AG04450 (cell line): ENCODE data around the gene KIF26B. TPM values are rescaled to one million over a fixed set of nuclear protein-coding genes. Genes with fewer than 3 reads are reported as not detected.

ENCODE experiments used
- CTCF ChIA-PET: fragments of 300-600, 350-600 bp; formaldehyde crosslinking; extraction: SDS; loops from one replicate; lab custom pipeline; 2022; ENCODE audit warnings: antibody characterized with exemption, inconsistent platforms; lab: Charles Lee
- POLR2A ChIA-PET: fragments of 350-600 bp; formaldehyde crosslinking; extraction: SDS; loops from one replicate; lab custom pipeline; 2021; ENCODE audit warnings: antibody characterized with exemption, inconsistent platforms; lab: Yijun Ruan, JAX
- DNase-seq: peaks from one replicate; pipeline ENCODE4 v3.0.0-alpha.2; 2011; ENCODE audit warnings: low read depth, low spot score
- H3K27ac ChIP-seq: one replicate; pipeline ENCODE4 v1.5.1; 2012; ENCODE audit warnings: low read depth, low read length, control low read depth
- H3K27me3 ChIP-seq: one replicate; pipeline ENCODE4 v1.6.0; 2012; ENCODE audit warnings: low read length; ENCODE audit not compliant: control insufficient read depth, insufficient read depth
- H3K4me3 ChIP-seq: 2 replicates; pipeline ENCODE4 v1.5.1; 2011; ENCODE audit warnings: mild to moderate bottlenecking, low read depth, low read length, control low read depth
- H3K9me3 ChIP-seq: 2 replicates; pipeline ENCODE4 v1.5.1; 2012; ENCODE audit warnings: low read length; ENCODE audit not compliant: control insufficient read depth, insufficient read depth
- CTCF ChIP-seq: IDR thresholded peaks from 2 replicates; pipeline ENCODE4 v1.5.1; 2011; ENCODE audit warnings: low read depth, low read length, control low read depth, inconsistent platforms
- polyA plus RNA-seq: library from polyadenylated mRNA; depleted of rRNA; stranded (reverse); fragments of >200 nt; gene quantifications from 2 replicates; pipeline ENCODE4 v1.2.3, GENCODE V29; 2011

The KIF26B gene
- polyA plus RNA-seq, 1 experiment = 2.4 TPM

GRCh38 chr1:245715970-245716369 is 561.2 kb downstream of the KIF26B start:
- ChIA-PET CTCF (no interaction called here), POLR2A (interaction anchor here (0.8 to 1.0 kb wide), 2 partner anchors 48 to 107 kb away, joined by 3 to 4 read pairs; no protein-coding TSS in a partner anchor)
- Histone ChIP-seq H3K9me3 (no peaks in the 10 kb centered on the region; the same call in 1 of the 2 replicates), H3K27me3 (no peaks in the 10 kb centered on the region), H3K4me3 (no peak overlapping the region), H3K27ac (no peak overlapping the region)
- peak; percentile 48 for DNase-seq
- no peak for TF ChIP-seq CTCF

GRCh38 chr1:245716561-245716960 is 561.8 kb downstream of the KIF26B start:
- ChIA-PET CTCF (no interaction called here), POLR2A (no interaction called here)
- no peaks in the 10 kb centered on the region for H3K27me3 ChIP-seq
- no peaks in the 10 kb centered on the region; the same call in 1 of the 2 replicates for H3K9me3 ChIP-seq
- no peak for TF ChIP-seq CTCF
- H3K27ac ChIP-seq = no peak overlapping the region
- no peak for DNase-seq
- H3K4me3 ChIP-seq = no peak overlapping the region

- H3K27me3 ChIP-seq = no peaks in the 10 kb centered on the region
- ChIA-PET POLR2A (no interaction called here), CTCF (interaction anchor here (0.6 kb wide), 2 partner anchors 371 to 561 kb away, joined by 3 to 5 read pairs; no protein-coding TSS in a partner anchor)
- H3K4me3 ChIP-seq = no peak overlapping the region
- DNase-seq = no peak
- H3K9me3 ChIP-seq = no peaks in the 10 kb centered on the region
- H3K27ac ChIP-seq = no peak overlapping the region
- no peak for TF ChIP-seq CTCF
These were observed 562.8 kb downstream of the KIF26B start for GRCh38 chr1:245717611-245718010.

GRCh38 chr1:245718123-245718522 is 563.3 kb downstream of the KIF26B start:
- ChIA-PET POLR2A (no interaction called here), CTCF (no interaction called here)
- Histone ChIP-seq H3K27ac (no peak overlapping the region), H3K27me3 (no peaks in the 10 kb centered on the region), H3K4me3 (no peak overlapping the region), H3K9me3 (no peaks in the 10 kb centered on the region)
- DNase-seq = no peak
- no peak for TF ChIP-seq CTCF

- Histone ChIP-seq H3K4me3 (no peak overlapping the region), H3K9me3 (peaks cover 3% of the 10 kb centered on the region; the same call in 1 of the 2 replicates), H3K27me3 (no peaks in the 10 kb centered on the region), H3K27ac (no peak overlapping the region)
- DNase-seq = no peak
- ChIA-PET POLR2A (no interaction called here), CTCF (no interaction called here)
- no peak for TF ChIP-seq CTCF
These were observed 564.2 kb downstream of the KIF26B start for GRCh38 chr1:245718951-245719350.
